Fibroblast of skin of back (primary cell): ENCODE data around the gene IL3.

Experiments
- DNase-seq: peaks from one replicate; pipeline ENCODE4 v3.0.0-alpha.2; 2013

The IL3 gene

GRCh38 chr5:132073231-132074013 is 13.0 kb downstream of the IL3 start, which contains the start of gene CSF2:
TSS of gene CSF2 (plus strand) at chr5:132073789. CDS start at chr5:132073824, 35 bp downstream.
- peak; percentile 38 for DNase-seq

- DNase-seq: no peak
These were observed 13.8 kb downstream of the IL3 start for GRCh38 chr5:132074091-132074771.

GRCh38 chr5:132074772-132075718 is 14.6 kb downstream of the IL3 start:
- no peak for DNase-seq

- no peak for DNase-seq
These were observed 15.2 kb downstream of the IL3 start for GRCh38 chr5:132075719-132076077.

- no peak for DNase-seq
These were observed 15.9 kb downstream of the IL3 start for GRCh38 chr5:132076202-132076830.

- no peak for DNase-seq
These were observed 16.5 kb downstream of the IL3 start for GRCh38 chr5:132076983-132077382.

- DNase-seq: no peak
These were observed 18.6 kb downstream of the IL3 start for GRCh38 chr5:132079081-132079480.

GRCh38 chr5:132079619-132080018 is 19.2 kb downstream of the IL3 start:
- no peak for DNase-seq

GRCh38 chr5:132080595-132080994 is 20.1 kb downstream of the IL3 start:
- no peak for DNase-seq

- no peak for DNase-seq
These were observed 21.0 kb downstream of the IL3 start for GRCh38 chr5:132081458-132081857.

- no peak for DNase-seq
These were observed 22.0 kb downstream of the IL3 start for GRCh38 chr5:132082329-132083023.

GRCh38 chr5:132083071-132083678 is 22.7 kb downstream of the IL3 start:
- DNase-seq: no peak

GRCh38 chr5:132085686-132086085 is 25.2 kb downstream of the IL3 start:
- DNase-seq: no peak

- DNase-seq: peak; percentile 98
These were observed 25.9 kb downstream of the IL3 start for GRCh38 chr5:132086277-132086794.

- no peak for DNase-seq
These were observed 26.7 kb downstream of the IL3 start for GRCh38 chr5:132087176-132087575.

- DNase-seq: no peak
These were observed 27.2 kb downstream of the IL3 start for GRCh38 chr5:132087661-132088060.

GRCh38 chr5:132089363-132089762 is 28.9 kb downstream of the IL3 start:
- no peak for DNase-seq

- DNase-seq: peak; percentile 90
These were observed 29.7 kb downstream of the IL3 start for GRCh38 chr5:132090107-132090506.

GRCh38 chr5:132093271-132093670 is 32.8 kb downstream of the IL3 start:
- DNase-seq: no peak

GRCh38 chr5:132094393-132095076 is 34.1 kb downstream of the IL3 start:
- peak; percentile 98 for DNase-seq

- no peak for DNase-seq
These were observed 34.6 kb downstream of the IL3 start for GRCh38 chr5:132095077-132095410.
